T-helper 9 cell (primary cell): Measurements from ENCODE around the gene FEZF2.

Experiments
- DNase-seq: peaks from one replicate; pipeline ENCODE4 v3.0.0-alpha.2; 2020

The FEZF2 gene

GRCh38 chr3:62372621-62373041 is 719 bp downstream of the FEZF2 start:
- no peak for DNase-seq

- DNase-seq: no peak
These were observed 1.4 kb downstream of the FEZF2 start for GRCh38 chr3:62371720-62372591.

GRCh38 chr3:62370858-62371719 is 2.3 kb downstream of the FEZF2 start:
- no peak for DNase-seq

- DNase-seq: no peak
These were observed 3.1 kb downstream of the FEZF2 start for GRCh38 chr3:62370112-62370857.

- DNase-seq: no peak
These were observed 3.9 kb downstream of the FEZF2 start for GRCh38 chr3:62369476-62369743.

GRCh38 chr3:62368705-62369475 is 4.5 kb downstream of the FEZF2 start:
- no peak for DNase-seq

GRCh38 chr3:62368290-62368704 is 5.1 kb downstream of the FEZF2 start:
- no peak for DNase-seq

GRCh38 chr3:62367763-62368195 is 5.6 kb downstream of the FEZF2 start:
- no peak for DNase-seq

- no peak for DNase-seq
These were observed 7.2 kb downstream of the FEZF2 start for GRCh38 chr3:62366126-62366484.

- no peak for DNase-seq
These were observed 7.8 kb downstream of the FEZF2 start for GRCh38 chr3:62365391-62366125.

- DNase-seq: no peak
These were observed 9.2 kb downstream of the FEZF2 start for GRCh38 chr3:62364191-62364590.

- DNase-seq: no peak
These were observed 10.1 kb downstream of the FEZF2 start for GRCh38 chr3:62363275-62363674.

- DNase-seq: no peak
These were observed 11.5 kb downstream of the FEZF2 start for GRCh38 chr3:62361824-62362223.

GRCh38 chr3:62361261-62361660 is 12.1 kb downstream of the FEZF2 start:
- DNase-seq: no peak

GRCh38 chr3:62359531-62359930 is 13.8 kb downstream of the FEZF2 start:
- no peak for DNase-seq

- no peak for DNase-seq
These were observed 17.0 kb downstream of the FEZF2 start for GRCh38 chr3:62356356-62356755.

- DNase-seq: no peak
These were observed 17.6 kb downstream of the FEZF2 start for GRCh38 chr3:62355703-62356102.

- no peak for DNase-seq
These were observed 29.6 kb downstream of the FEZF2 start for GRCh38 chr3:62343755-62344154.

GRCh38 chr3:62335196-62335595 is 38.2 kb downstream of the FEZF2 start:
- no peak for DNase-seq

- DNase-seq: no peak
These were observed 40.5 kb downstream of the FEZF2 start for GRCh38 chr3:62332835-62333244.

GRCh38 chr3:62332017-62332416 is 41.3 kb downstream of the FEZF2 start:
- DNase-seq: no peak

GRCh38 chr3:62329971-62330370 is 43.4 kb downstream of the FEZF2 start:
- no peak for DNase-seq
